ENCODE measurements around the gene BAG2.

Gene BAG2

DNA sequence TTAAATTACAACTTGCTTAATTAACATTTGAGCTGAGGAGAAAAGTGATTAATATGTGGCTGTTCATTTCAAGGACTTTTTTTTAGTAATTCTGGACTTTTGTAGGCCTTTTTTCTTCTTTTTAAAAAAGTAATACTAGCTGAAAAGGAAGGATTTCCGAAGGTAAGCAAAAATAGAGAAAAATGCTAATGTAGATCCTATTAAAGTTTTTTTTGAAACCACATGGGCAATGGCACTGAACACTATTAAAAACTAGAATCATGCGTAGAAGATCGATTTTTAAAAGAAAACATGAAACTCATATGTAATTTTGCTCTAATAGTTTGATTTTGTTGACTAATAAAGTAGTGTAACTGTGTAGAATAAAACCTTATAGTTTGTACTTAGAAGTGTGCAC, 2.4 kb downstream of the BAG2 start:
- DNase-seq (ENCODE audit: low read depth in 3 of 3) = no peak

GRCh38 chr6:57177545-57178265, 5.6 kb downstream of the BAG2 start:
- DNase-seq (ENCODE audit: low read depth in 3 of 3) = no peak

GRCh38 chr6:57180596-57180995, 8.5 kb downstream of the BAG2 start:
- no peak for DNase-seq (ENCODE audit: low read depth in 3 of 3)

GRCh38 chr6:57182017-57182432, 9.9 kb downstream of the BAG2 start:
- no peak for DNase-seq (ENCODE audit: low read depth in 3 of 3)

DNA sequence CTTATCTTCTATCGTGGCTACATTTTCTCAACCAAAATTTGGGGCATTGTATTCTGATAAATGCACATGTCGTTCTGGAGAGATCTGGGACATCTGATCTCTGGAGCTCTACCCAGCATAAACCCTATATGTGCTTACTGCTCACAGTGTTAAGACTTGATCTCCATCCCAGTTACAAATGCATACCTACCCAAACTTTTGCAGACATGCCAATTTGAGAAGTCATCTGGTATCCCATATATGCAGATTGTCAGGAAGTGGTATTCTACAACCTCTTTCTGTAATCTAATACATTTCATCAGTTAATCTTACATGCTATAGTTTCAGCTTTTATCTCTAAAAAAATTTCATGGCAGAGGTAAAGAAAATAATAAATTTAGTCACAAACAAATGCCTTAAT, 11.2 kb downstream of the BAG2 start:
- no peak for DNase-seq (ENCODE audit: low read depth in 3 of 3)

DNA sequence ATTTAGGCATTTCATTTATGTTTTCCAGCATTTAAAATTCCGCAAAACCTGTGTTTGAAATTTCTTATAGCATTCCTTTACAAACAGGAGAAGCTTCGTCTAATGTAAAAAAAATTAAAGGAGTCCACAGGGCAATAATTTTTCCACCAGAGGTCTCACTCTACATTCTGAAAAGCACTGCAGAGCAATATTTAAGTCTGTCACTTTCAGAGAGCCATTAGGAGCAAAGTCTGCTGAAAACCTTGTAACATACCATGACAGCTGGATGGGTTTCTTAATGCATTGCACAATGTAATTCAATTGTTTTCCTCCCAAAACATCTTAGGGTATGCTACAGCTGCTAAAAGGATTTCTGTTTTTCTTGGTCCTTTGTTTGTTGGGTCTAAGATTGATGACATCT, 18.0 kb downstream of the BAG2 start:
- no peak for DNase-seq (ENCODE audit: low read depth in 3 of 3)

- no peak for DNase-seq (ENCODE audit: low read depth in 3 of 3)
Measured at GRCh38 chr6:57193177-57193576, 21.1 kb downstream of the BAG2 start.

GRCh38 chr6:57195457-57195856, 23.3 kb downstream of the BAG2 start:
- no peak for DNase-seq (ENCODE audit: low read depth in 3 of 3)

DNA sequence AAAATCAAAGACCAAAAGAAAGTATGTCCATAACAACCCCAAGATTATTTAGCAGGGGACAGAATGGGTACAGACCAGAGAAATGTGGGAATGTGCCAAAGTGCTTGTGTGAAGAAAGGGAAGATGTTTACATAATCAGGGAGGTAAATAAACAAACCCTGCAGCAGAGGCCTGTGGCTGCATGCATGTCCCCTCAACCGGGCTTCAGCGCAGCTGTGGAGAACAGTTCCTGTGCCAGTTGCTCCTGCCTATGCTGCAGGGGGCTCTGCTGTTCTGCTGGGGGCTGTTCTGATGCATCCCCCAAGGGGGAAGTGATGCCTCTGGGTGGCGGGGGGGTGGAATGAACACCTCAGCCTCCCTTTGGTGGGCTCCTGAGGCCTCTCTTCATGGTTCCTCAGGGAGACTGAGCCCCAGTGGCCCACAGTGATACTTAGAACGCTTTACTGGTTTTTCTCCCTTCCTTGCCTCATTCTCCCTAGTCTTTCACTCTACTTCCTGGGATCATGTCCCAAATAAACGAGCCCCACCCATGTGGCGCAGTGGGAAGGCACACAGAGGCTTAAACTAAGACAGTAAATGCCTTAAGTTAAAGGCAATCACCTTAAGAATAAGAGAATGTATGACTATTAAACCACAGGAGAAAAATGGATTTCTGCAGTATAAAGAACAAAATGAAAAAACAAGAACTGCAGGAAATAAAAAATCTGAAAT, 27.0 kb downstream of the BAG2 start:
- no peak for DNase-seq (ENCODE audit: low read depth in 3 of 3)

- no peak for DNase-seq (ENCODE audit: low read depth in 3 of 3)
Measured at GRCh38 chr6:57201718-57202117, 29.6 kb downstream of the BAG2 start.

GRCh38 chr6:57205550-57206328, 33.6 kb downstream of the BAG2 start:
- DNase-seq (ENCODE audit: low read depth in 3 of 3) = no peak

DNA sequence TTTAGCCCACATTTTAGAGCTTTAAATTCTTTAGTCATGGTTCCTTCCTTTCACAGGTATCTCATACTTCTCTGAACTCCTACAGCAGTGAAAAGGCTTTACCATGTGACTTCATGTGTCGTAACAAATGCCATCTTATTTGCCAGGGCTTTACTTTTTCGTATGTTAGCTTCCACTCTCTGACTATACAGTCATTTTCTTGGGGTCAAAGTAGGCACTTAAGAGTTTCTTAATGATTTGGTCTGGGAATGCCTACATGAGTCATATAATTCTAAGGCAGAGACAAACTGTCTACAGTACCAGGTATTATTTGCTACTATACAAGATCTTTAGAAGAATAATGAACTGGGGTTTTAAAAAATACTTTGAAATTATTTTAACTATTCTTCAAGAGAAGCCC, 35.0 kb downstream of the BAG2 start:
- DNase-seq (ENCODE audit: low read depth in 3 of 3) = no peak

DNA sequence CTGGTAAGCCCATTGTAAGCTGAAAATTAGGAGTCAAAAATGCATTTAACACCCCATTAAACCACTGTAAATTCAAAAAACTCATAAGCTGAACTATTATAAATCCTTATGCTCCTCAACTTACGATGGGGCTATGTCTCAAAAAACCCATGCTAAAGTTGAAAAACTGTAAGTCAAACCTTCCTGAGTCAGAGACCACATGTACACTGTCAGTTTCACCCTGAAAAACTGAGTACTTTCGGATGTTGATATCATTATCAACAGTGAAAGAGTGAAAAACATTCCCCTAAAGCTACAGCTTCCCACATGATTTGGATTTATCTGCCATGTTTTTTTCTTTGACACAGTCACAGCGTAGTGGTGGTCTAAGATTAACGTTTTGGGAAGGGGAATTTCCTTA, 35.7 kb downstream of the BAG2 start:
- no peak for DNase-seq (ENCODE audit: low read depth in 3 of 3)

DNA sequence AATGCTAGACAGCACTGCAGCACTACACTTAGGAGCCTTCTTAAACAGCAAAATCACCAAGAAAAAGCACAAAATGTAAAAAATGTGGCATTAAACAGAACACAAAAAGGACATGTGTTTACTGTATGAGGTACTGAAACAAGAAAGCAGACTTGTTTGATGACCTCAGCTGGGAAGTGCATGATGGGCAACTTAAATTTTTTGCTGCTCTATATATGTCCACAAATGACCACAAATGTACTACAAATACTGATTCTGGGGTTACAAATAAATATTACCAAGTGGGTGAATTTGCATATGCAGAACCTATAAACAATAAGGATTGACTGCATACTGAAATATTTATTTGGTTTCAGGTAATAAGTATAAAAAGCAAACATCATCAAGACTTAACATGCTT, 36.9 kb downstream of the BAG2 start:
- no peak for DNase-seq (ENCODE audit: low read depth in 3 of 3)

- no peak for DNase-seq (ENCODE audit: low read depth in 3 of 3)
Measured at GRCh38 chr6:57210060-57210459, 37.9 kb downstream of the BAG2 start.

- no peak for DNase-seq (ENCODE audit: low read depth in 3 of 3)
Measured at GRCh38 chr6:57215260-57215659, 43.1 kb downstream of the BAG2 start.

GRCh38 chr6:57216235-57217101, 44.3 kb downstream of the BAG2 start:
- no peak for DNase-seq (ENCODE audit: low read depth in 3 of 3)

- DNase-seq (ENCODE audit: low read depth in 3 of 3) = no peak
Measured at GRCh38 chr6:57217270-57217669, 45.1 kb downstream of the BAG2 start.

DNA sequence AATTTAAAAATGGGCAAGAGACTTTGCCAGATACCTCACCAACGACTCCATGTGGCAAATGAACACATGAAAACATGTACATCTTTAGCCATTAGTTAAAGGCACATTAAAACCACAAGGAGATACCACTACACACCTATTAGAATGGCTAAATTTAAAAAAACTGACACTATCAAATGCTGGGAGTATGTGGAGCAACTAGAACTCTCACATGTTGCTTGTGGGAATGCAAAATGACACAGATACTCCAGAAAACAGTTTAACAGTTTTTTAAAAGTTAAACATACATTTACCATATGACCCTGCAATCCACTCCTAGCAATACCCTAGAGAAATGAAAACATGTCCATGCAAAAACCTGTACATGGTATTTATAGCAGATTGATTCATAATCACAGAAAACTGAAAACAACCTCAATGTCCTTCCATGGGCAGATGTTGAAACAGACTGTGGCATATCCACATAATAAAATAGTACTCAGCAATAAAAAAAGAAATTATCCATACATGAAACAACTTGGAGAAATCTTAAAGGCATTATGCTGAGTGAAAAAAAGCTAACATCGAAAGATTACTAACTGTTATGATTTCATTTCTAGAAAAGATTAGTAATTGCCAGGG, 48.1 kb downstream of the BAG2 start:
- no peak for DNase-seq (ENCODE audit: low read depth in 3 of 3)

DNA sequence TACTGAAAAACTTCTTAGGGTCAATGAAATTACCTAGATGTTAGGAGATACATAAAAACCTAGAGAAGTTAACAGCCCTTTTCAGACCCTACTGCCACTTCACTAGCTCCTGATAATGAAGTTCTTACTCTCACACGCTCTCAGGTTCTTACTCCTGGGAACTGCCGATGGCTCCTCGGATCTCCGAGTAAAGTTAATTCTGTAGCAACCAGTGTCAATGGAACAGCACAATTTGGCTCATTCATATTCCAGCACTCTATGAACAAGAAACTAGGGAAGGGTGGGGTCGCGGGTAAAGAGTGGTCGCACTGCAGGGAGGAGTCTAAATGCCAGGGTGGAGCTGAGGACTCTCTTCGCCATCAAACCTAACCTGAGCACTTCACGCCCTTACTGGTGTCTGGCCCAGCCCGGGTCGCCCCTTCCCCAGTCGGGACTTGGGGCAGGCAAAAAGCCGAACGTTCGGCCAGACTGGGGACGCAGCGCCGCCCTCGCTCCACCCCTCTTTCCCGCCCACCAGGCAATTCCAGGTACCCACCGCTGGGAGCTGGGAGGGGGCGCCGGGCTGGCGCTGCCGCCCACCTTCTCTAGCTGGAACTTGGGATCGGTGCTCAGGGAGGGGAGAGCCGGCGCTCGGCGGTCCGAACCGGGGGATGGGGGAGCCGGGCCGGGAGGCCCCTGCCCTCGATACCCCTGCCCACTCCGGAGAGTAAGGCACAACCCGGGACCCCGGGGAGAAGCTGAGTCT, 49.2 kb downstream of the BAG2 start:
- DNase-seq (ENCODE audit: low read depth in 3 of 3) = peak; percentile 1 to 30 (median 3)

Data from stimulated activated CD4-positive, alpha-beta T cell treated with anti-CD3 and anti-CD28 coated beads, TNF-alpha, amount 100 ng/mL, for 48 hours (primary cell).